Neural cell (in vitro differentiated cells): ENCODE measurements around the gene KDM4E. TPM values are rescaled to one million over a fixed set of nuclear protein-coding genes. Genes with fewer than 3 reads are reported as not detected.

Source experiments
- H2AFZ ChIP-seq: fragments of 200-600, 300-800 bp; sonication (generic), shearing (Covaris generic); 2 replicates; pipeline ENCODE4 v1.6.0; 2014; ENCODE audit warnings: low read depth, mild to moderate bottlenecking, antibody characterized with exemption, low read length, moderate library complexity
- H3F3A ChIP-seq: fragments of 200-600 bp; shearing (Covaris generic); 2 replicates; pipeline ENCODE4 v1.6.1; 2016; ENCODE audit warnings: mild to moderate bottlenecking, moderate library complexity, mixed read lengths, antibody characterized with exemption, low read length; ENCODE audit not compliant: insufficient read depth, poor library complexity, severe bottlenecking
- H3K27ac ChIP-seq: fragments of 200-600, 300-800 bp; sonication (generic), shearing (Covaris generic); 2 replicates; pipeline ENCODE4 v1.5.1; 2014; ENCODE audit warnings: mild to moderate bottlenecking, low read length, moderate library complexity
- H3K27me3 ChIP-seq: fragments of 300-800, 200-600 bp; sonication (generic), shearing (Covaris generic); 2 replicates; pipeline ENCODE4 v1.6.0; 2014; ENCODE audit warnings: mild to moderate bottlenecking, low read depth, low read length, moderate library complexity; ENCODE audit not compliant: insufficient read depth
- H3K36me3 ChIP-seq: fragments of 300-800, 200-600 bp; sonication (generic), shearing (Covaris generic); 2 replicates; pipeline ENCODE4 v1.5.1; 2014; ENCODE audit warnings: mild to moderate bottlenecking, antibody characterized with exemption, low read length, moderate library complexity; ENCODE audit not compliant: insufficient read depth
- H3K4me2 ChIP-seq: fragments of 300-800, 200-600 bp; sonication (generic), shearing (Covaris generic); 2 replicates; pipeline ENCODE4 v1.6.0; 2014; ENCODE audit warnings: mild to moderate bottlenecking, low read length
- H3K4me3 ChIP-seq: fragments of 300-800, 200-600 bp; sonication (generic), shearing (Covaris generic); 2 replicates; pipeline ENCODE4 v1.5.1; 2014; ENCODE audit warnings: mild to moderate bottlenecking, low read length, moderate library complexity
- H3K79me2 ChIP-seq: fragments of 200-600 bp; shearing (Covaris generic); replicated peaks from 2 replicates; pipeline ENCODE4 v1.6.0; 2014; ENCODE audit warnings: mild to moderate bottlenecking, low read length, moderate library complexity; ENCODE audit not compliant: insufficient read depth
- H3K9ac ChIP-seq: fragments of 300-800, 200-600 bp; sonication (generic), shearing (Covaris generic); 2 replicates; pipeline ENCODE4 v1.6.1; 2016; ENCODE audit warnings: mild to moderate bottlenecking, low read length, mixed read lengths
- H3K9me2 ChIP-seq: fragments of 200-600 bp; shearing (Covaris generic); 2 replicates; pipeline ENCODE4 v1.6.1; 2016; ENCODE audit warnings: mild to moderate bottlenecking, low read length, mixed read lengths; ENCODE audit not compliant: insufficient read depth
- H3K9me3 ChIP-seq: fragments of 200-600, 300-800 bp; sonication (generic), shearing (Covaris generic); 2 replicates; pipeline ENCODE4 v1.6.1; 2016; ENCODE audit warnings: mild to moderate bottlenecking, mixed run types, low read length, moderate library complexity, mixed read lengths
- H4K20me1 ChIP-seq: fragments of 200-600 bp; shearing (Covaris generic); 2 replicates; pipeline ENCODE4 v1.6.1; 2016; ENCODE audit warnings: mild to moderate bottlenecking, mixed run types; ENCODE audit not compliant: insufficient read depth
- CTCF ChIP-seq: fragments of 450-650 bp; IDR thresholded peaks from 2 replicates; pipeline ENCODE4 v1.5.1; 2014; ENCODE audit warnings: antibody characterized with exemption, mild to moderate bottlenecking, moderate library complexity; ENCODE audit not compliant: poor library complexity, severe bottlenecking
- EP300 ChIP-seq: fragments of 450-650 bp; conservative IDR thresholded peaks from 2 replicates; pipeline ENCODE4 v1.6.1; 2014; ENCODE audit warnings: antibody characterized with exemption, mild to moderate bottlenecking, moderate library complexity; ENCODE audit not compliant: poor library complexity, severe bottlenecking
- EZH2 ChIP-seq: fragments of 200-600, 300-800 bp; shearing (Covaris generic), sonication (generic); IDR thresholded peaks from 2 replicates; pipeline ENCODE4 v1.6.1; 2014; ENCODE audit warnings: antibody characterized with exemption, low read length, borderline replicate concordance, mild to moderate bottlenecking; ENCODE audit not compliant: insufficient read depth, poor library complexity, severe bottlenecking
- MXI1 ChIP-seq: fragments of 450-650 bp; conservative IDR thresholded peaks from 2 replicates; pipeline ENCODE4 v1.6.1; 2014; ENCODE audit warnings: antibody characterized with exemption, mild to moderate bottlenecking; ENCODE audit not compliant: poor library complexity, severe bottlenecking
- POLR2AphosphoS5 ChIP-seq: IDR thresholded peaks from 2 replicates; pipeline ENCODE4 v1.6.1; 2012
- RAD21 ChIP-seq: fragments of 450-650 bp; conservative IDR thresholded peaks from 2 replicates; pipeline ENCODE4 v1.6.1; 2014; ENCODE audit warnings: antibody characterized with exemption, mild to moderate bottlenecking, moderate library complexity
- SMC3 ChIP-seq: fragments of 450-650 bp; conservative IDR thresholded peaks from 2 replicates; pipeline ENCODE4 v1.6.1; 2014; ENCODE audit warnings: antibody characterized with exemption, mild to moderate bottlenecking, moderate library complexity; ENCODE audit not compliant: poor library complexity
- TAF1 ChIP-seq: IDR thresholded peaks from 2 replicates; pipeline ENCODE4 v1.6.1; 2012; ENCODE audit warnings: low read depth
- polyA plus RNA-seq: library from polyadenylated mRNA; depleted of rRNA; stranded (reverse); fragments of >200 nt; gene quantifications from 2 replicates; pipeline ENCODE4 v1.2.3, GENCODE V29; 2014
- TF ChIP-seq, protein P1 (sequence below): IDR thresholded peaks from 2 replicates; pipeline ENCODE4 v1.6.1; 2012; ENCODE audit warnings: borderline replicate concordance

The KDM4E gene
- polyA plus RNA-seq, 1 donor from 2014 or later = not detected

GRCh38 chr11:95066716-95067038 lies 41.6 kb downstream of the KDM4E start, which contains the start of gene SRSF8:
Gene SRSF8 (plus strand): TSS chr11:95066919. CDS start chr11:95067227, 308 bp downstream.
- Histone ChIP-seq H3K4me3 (peak within 1 kb of the TSS; percentile 89), H3K79me2 (peaks cover 18% of the 10 kb centered on the region), H3K9ac (peak within 1 kb of the TSS; percentile 90), H2AFZ (peak within 1 kb of the TSS; percentile 87), H3K9me2 (no peaks in the 10 kb centered on the region), H3K27ac (peak within 1 kb of the TSS; percentile 94), H3K36me3 (no peaks in the 10 kb centered on the region), H3F3A (peaks cover 10% of the 10 kb centered on the region), H3K4me2 (peak within 1 kb of the TSS; percentile 69), H3K9me3 (no peaks in the 10 kb centered on the region), H3K27me3 (no peaks in the 10 kb centered on the region), H4K20me1 (no peaks in the 10 kb centered on the region)
- TF ChIP-seq RAD21 (no peak), SMC3 (no peak), EZH2 (no peak), EP300 (no peak)

- no peaks in the 10 kb centered on the region for H3K9me3 ChIP-seq
These were observed 42.2 kb downstream of the KDM4E start for GRCh38 chr11:95067039-95067840.

More at GRCh38 chr11:95067039-95067840, 42.2 kb downstream of the KDM4E start:
- H3K36me3 ChIP-seq = no peaks in the 10 kb centered on the region
- no peaks in the 10 kb centered on the region for H3K9me2 ChIP-seq
- peak overlapping the region; percentile 94 for H3K27ac ChIP-seq
- H3K4me3 ChIP-seq = peak overlapping the region; percentile 89
- no peaks in the 10 kb centered on the region for H4K20me1 ChIP-seq
- peaks cover 18% of the 10 kb centered on the region for H3K79me2 ChIP-seq
- peak; percentile 81 for TF ChIP-seq CTCF
- TF ChIP-seq EP300 = peak; percentile 34
- peak; percentile 66 for TF ChIP-seq MXI1
- TF ChIP-seq, protein P1, sequence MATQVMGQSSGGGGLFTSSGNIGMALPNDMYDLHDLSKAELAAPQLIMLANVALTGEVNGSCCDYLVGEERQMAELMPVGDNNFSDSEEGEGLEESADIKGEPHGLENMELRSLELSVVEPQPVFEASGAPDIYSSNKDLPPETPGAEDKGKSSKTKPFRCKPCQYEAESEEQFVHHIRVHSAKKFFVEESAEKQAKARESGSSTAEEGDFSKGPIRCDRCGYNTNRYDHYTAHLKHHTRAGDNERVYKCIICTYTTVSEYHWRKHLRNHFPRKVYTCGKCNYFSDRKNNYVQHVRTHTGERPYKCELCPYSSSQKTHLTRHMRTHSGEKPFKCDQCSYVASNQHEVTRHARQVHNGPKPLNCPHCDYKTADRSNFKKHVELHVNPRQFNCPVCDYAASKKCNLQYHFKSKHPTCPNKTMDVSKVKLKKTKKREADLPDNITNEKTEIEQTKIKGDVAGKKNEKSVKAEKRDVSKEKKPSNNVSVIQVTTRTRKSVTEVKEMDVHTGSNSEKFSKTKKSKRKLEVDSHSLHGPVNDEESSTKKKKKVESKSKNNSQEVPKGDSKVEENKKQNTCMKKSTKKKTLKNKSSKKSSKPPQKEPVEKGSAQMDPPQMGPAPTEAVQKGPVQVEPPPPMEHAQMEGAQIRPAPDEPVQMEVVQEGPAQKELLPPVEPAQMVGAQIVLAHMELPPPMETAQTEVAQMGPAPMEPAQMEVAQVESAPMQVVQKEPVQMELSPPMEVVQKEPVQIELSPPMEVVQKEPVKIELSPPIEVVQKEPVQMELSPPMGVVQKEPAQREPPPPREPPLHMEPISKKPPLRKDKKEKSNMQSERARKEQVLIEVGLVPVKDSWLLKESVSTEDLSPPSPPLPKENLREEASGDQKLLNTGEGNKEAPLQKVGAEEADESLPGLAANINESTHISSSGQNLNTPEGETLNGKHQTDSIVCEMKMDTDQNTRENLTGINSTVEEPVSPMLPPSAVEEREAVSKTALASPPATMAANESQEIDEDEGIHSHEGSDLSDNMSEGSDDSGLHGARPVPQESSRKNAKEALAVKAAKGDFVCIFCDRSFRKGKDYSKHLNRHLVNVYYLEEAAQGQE = peak; percentile 36
- TF ChIP-seq RAD21 = no peak
- TF ChIP-seq EZH2 = no peak
- peak; percentile 69 for TF ChIP-seq POLR2AphosphoS5
- TF ChIP-seq TAF1 = peak; percentile 27
- no peak for TF ChIP-seq SMC3
- peak overlapping the region; percentile 90 for H3K9ac ChIP-seq
- H2AFZ ChIP-seq = peak overlapping the region; percentile 87
- peak overlapping the region; percentile 46 for H3K4me2 ChIP-seq
- H3K27me3 ChIP-seq = no peaks in the 10 kb centered on the region
- H3F3A ChIP-seq = peaks cover 10% of the 10 kb centered on the region
